Body of pancreas (tissue), 4 donors: Measurements from ENCODE around the gene SV2B. TPM values are rescaled to one million over a fixed set of nuclear protein-coding genes. Genes with fewer than 3 reads are reported as not detected.

Experiments
- ATAC-seq: fragments of 150-250 bp; one replicate; pipeline ENCODE4 v1.9.1; 2016
- DNase-seq, 4 donors: peaks; one replicate each; pipeline ENCODE4 v3.0.0-alpha.2; 2019
- H3K27ac ChIP-seq, 4 donors: fragments of 200-600 bp; sonication (generic); 1 replicate in 3 of 4; 2 replicates in 1 of 4; pipeline versions ENCODE4 v1.5.1 to v1.6.1; 2016 to 2019; ENCODE audit warnings: mild to moderate bottlenecking in 1 of 4, mixed read lengths in 1 of 4, moderate library complexity in 1 of 4
- H3K27me3 ChIP-seq, 2 donors: fragments of 200-600 bp; sonication (generic); one replicate each; pipeline ENCODE4 v1.6.0; 2016; ENCODE audit warnings: mild to moderate bottlenecking in 1 of 2
- H3K36me3 ChIP-seq, 2 donors: fragments of 200-600 bp; sonication (generic); replicated peaks in 1 of 2; 2 replicates each; pipeline ENCODE4 v1.5.1; 2016; ENCODE audit warnings: low read depth in 2 of 2; ENCODE audit not compliant: insufficient read depth in 1 of 2
- H3K4me1 ChIP-seq: fragments of 200-600 bp; sonication (generic); one replicate; pipeline ENCODE4 v1.6.0; 2016
- H3K4me3 ChIP-seq, 2 donors: fragments of 200-600 bp; sonication (generic); 1 replicate in 1 of 2; 2 replicates in 1 of 2; pipeline ENCODE4 v1.5.1; 2016 to 2019
- H3K9me3 ChIP-seq, 3 donors: fragments of 200-600 bp; sonication (generic); 1 replicate in 2 of 3; 2 replicates in 1 of 3; pipeline ENCODE4 v1.5.1; 2016
- CTCF ChIP-seq, 7 experiments: fragments of 450-650 bp in 4 of 7; fragments of 200-600 bp in 3 of 7; sonication (generic) in 3 of 7; IDR thresholded peaks; one replicate each; pipeline ENCODE4 v1.5.1; 2016 to 2019; ENCODE audit warnings: antibody characterized with exemption in 7 of 7
- POLR2A ChIP-seq, 3 donors: fragments of 450-650 bp; IDR thresholded peaks; one replicate each; pipeline ENCODE4 v1.6.1; 2016; ENCODE audit warnings: antibody characterized with exemption in 3 of 3, mild to moderate bottlenecking in 2 of 3
- WGBS, 2 donors: methylation state at CpG; one replicate each; pipeline ENCODE4 v1.1.5; 2017; 5-methylcytosine and 5-hydroxymethylcytosine counted together
- intact Hi-C: fragments of 100-400 bp; cut with DNase I; formaldehyde crosslinking; loops from one replicate; pipeline ENCODE4 v1.15.1; 2023
- total RNA-seq, 2 donors: library from RNA; depleted of rRNA; stranded (reverse); fragments of >200 nt; gene quantifications; one replicate each; pipeline ENCODE4 v1.1.0, GENCODE V29; 2016

SV2B gene
- total RNA-seq, 2 donors from 2014 or later, result 0.78 to 20.4 TPM

GRCh38 chr15:91290553-91290952 is 190.5 kb downstream of the SV2B start:
- intact Hi-C loops, result no loop called here
- Histone ChIP-seq H3K27ac (no peak overlapping the region), H3K27me3 (no peaks in the 10 kb centered on the region), H3K4me3 (no peak overlapping the region), H3K36me3 (no peaks in the 10 kb centered on the region), H3K9me3 (no peaks in the 10 kb centered on the region), H3K4me1 (no peaks in the 10 kb centered on the region)
- DNase-seq (no peak), ATAC-seq (no peak)
- WGBS, 2 donors, result 75 to 81% methylated on average over 6 of the region's 6 CpGs
- no peak for TF ChIP-seq POLR2A (IDR thresholded peaks at IDR 0.05)
- no peak for TF ChIP-seq CTCF (IDR thresholded peaks at IDR 0.05)

GRCh38 chr15:91291673-91292072 is 191.6 kb downstream of the SV2B start:
- ATAC-seq (no peak), DNase-seq (peak in 1 of 4 donors; percentile 17)
- intact Hi-C loops, result no loop called here
- no peaks in the 10 kb centered on the region for H3K36me3 ChIP-seq
- no peak overlapping the region for H3K27ac ChIP-seq
- no peaks in the 10 kb centered on the region for H3K9me3 ChIP-seq
- no peaks in the 10 kb centered on the region for H3K27me3 ChIP-seq
- H3K4me1 ChIP-seq, result no peaks in the 10 kb centered on the region
- H3K4me3 ChIP-seq, result no peak overlapping the region
- TF ChIP-seq CTCF (IDR thresholded peaks at IDR 0.05) (no peak), POLR2A (IDR thresholded peaks at IDR 0.05) (no peak)
- WGBS, 2 donors, result 61 to 78% methylated on average over 3 of the region's 3 CpGs

GRCh38 chr15:91294344-91294743 is 194.3 kb downstream of the SV2B start:
- no peaks in the 10 kb centered on the region for H3K27me3 ChIP-seq
- no peaks in the 10 kb centered on the region for H3K9me3 ChIP-seq
- intact Hi-C loops, result no loop called here
- no peaks in the 10 kb centered on the region for H3K36me3 ChIP-seq
- TF ChIP-seq CTCF (IDR thresholded peaks at IDR 0.05), result no peak
- no peak for TF ChIP-seq POLR2A (IDR thresholded peaks at IDR 0.05)
- H3K4me1 ChIP-seq, result no peaks in the 10 kb centered on the region
- no peak overlapping the region for H3K4me3 ChIP-seq
- no peak for ATAC-seq
- H3K27ac ChIP-seq, result no peak overlapping the region
- 37 to 55% methylated on average over 1 of the region's 1 CpG for WGBS, 2 donors
- no peak for DNase-seq

GRCh38 chr15:91294795-91295194 is 194.7 kb downstream of the SV2B start:
- no peaks in the 10 kb centered on the region for H3K4me1 ChIP-seq
- H3K4me3 ChIP-seq, result no peak overlapping the region
- intact Hi-C loops, result no loop called here
- TF ChIP-seq POLR2A (IDR thresholded peaks at IDR 0.05), result no peak
- no peak for TF ChIP-seq CTCF (IDR thresholded peaks at IDR 0.05)
- no peaks in the 10 kb centered on the region for H3K36me3 ChIP-seq
- H3K27ac ChIP-seq, result no peak overlapping the region
- 56 to 62% methylated on average over 5 of the region's 5 CpGs for WGBS, 2 donors
- no peaks in the 10 kb centered on the region for H3K9me3 ChIP-seq
- ATAC-seq (no peak), DNase-seq (no peak)
- H3K27me3 ChIP-seq, result no peaks in the 10 kb centered on the region

- WGBS, 2 donors, result 54 to 66% methylated on average over 6 of the region's 6 CpGs
- no peaks in the 10 kb centered on the region for H3K9me3 ChIP-seq
- no peak for DNase-seq
- ATAC-seq, result no peak
- no peak overlapping the region for H3K4me3 ChIP-seq
- H3K4me1 ChIP-seq, result peaks cover 6% of the 10 kb centered on the region
- H3K36me3 ChIP-seq, result no peaks in the 10 kb centered on the region
- intact Hi-C loops, result no loop called here
- H3K27me3 ChIP-seq, result no peaks in the 10 kb centered on the region
- no peak overlapping the region for H3K27ac ChIP-seq
- TF ChIP-seq POLR2A (IDR thresholded peaks at IDR 0.05) (no peak), CTCF (IDR thresholded peaks at IDR 0.05) (no peak)
These were observed 198.0 kb downstream of the SV2B start for GRCh38 chr15:91298101-91298500.
